K562 (cell line): ENCODE data around the gene TRIM38. TPM values are rescaled to one million over a fixed set of nuclear protein-coding genes. Genes with fewer than 3 reads are reported as not detected.

Experiments
- BRF1 ChIP-seq: IDR thresholded peaks from 3 replicates; pipeline ENCODE4 v1.6.1; 2011; ENCODE audit warnings: borderline replicate concordance, mild to moderate bottlenecking; ENCODE audit not compliant: insufficient read length; ENCODE audit errors: extremely low read depth
- CEBPB ChIP-seq: fragments of 450-650 bp; IDR thresholded peaks from 2 replicates; pipeline ENCODE4 v1.6.1; 2016; ENCODE audit warnings: missing genetic modification characterization, missing compliant biosample characterization
- CHAMP1 ChIP-seq: fragments of 450-650 bp; IDR thresholded peaks from 2 replicates; pipeline ENCODE4 v1.6.1; 2016; ENCODE audit warnings: mild to moderate bottlenecking
- CHD1 ChIP-seq: fragments of 200-600 bp; sonication (generic); IDR thresholded peaks from one replicate; pipeline ENCODE4 v1.6.1; 2012; ENCODE audit warnings: mild to moderate bottlenecking, moderate library complexity, low read length, inconsistent platforms
- HMGXB4 ChIP-seq: sonication (generic); formaldehyde crosslinking; IDR thresholded peaks from 2 replicates; pipeline ENCODE4 v1.8.1; 2023; ENCODE audit warnings: mild to moderate bottlenecking, missing genetic modification reagents
- HSF4 ChIP-seq: fragments of 250-450 bp; sonication (Bioruptor Pico); IDR thresholded peaks from 2 replicates; pipeline ENCODE4 v2.1.2; 2022; ENCODE audit warnings: mild to moderate bottlenecking, moderate library complexity, borderline replicate concordance
- MYBL2 ChIP-seq, 2 experiments: fragments of 450-650 bp in 1 of 2; sonication (generic) in 1 of 2; formaldehyde crosslinking in 1 of 2; IDR thresholded peaks; 2 replicates each; pipeline versions ENCODE4 v1.6.1 to v1.8.1; 2017 to 2022; ENCODE audit warnings: borderline replicate concordance in 1 of 2, inconsistent platforms in 1 of 2, low read depth in 1 of 2, mild to moderate bottlenecking in 1 of 2, missing genetic modification reagents in 1 of 2, moderate library complexity in 1 of 2
- NFYB ChIP-seq: IDR thresholded peaks from 2 replicates; pipeline ENCODE4 v1.6.1; 2011; ENCODE audit warnings: mild to moderate bottlenecking, moderate library complexity; ENCODE audit not compliant: insufficient read length; ENCODE audit errors: extremely low read depth
- NR2C1 ChIP-seq, 2 experiments: fragments of 450-650 bp; IDR thresholded peaks; 2 replicates each; pipeline ENCODE4 v1.6.1; 2017; ENCODE audit warnings: mild to moderate bottlenecking in 2 of 2, antibody characterized with exemption in 1 of 2, inconsistent platforms in 1 of 2, missing compliant biosample characterization in 1 of 2, missing genetic modification characterization in 1 of 2
- PHB ChIP-seq: fragments of 250-450 bp; sonication (Bioruptor Pico); IDR thresholded peaks from 2 replicates; pipeline ENCODE4 v1.5.0; 2021
- RAD21 ChIP-seq, 2 experiments: fragments of 250-450 bp in 1 of 2; fragments of 450-650 bp in 1 of 2; sonication (Bioruptor Pico) in 1 of 2; formaldehyde crosslinking in 1 of 2; IDR thresholded peaks in 1 of 2; conservative IDR thresholded peaks in 1 of 2; 2 replicates each; pipeline versions ENCODE4 v1.4.0 to v1.8.0; 2020 to 2022; ENCODE audit warnings: mild to moderate bottlenecking in 2 of 2, moderate library complexity in 1 of 2
- RAD51 ChIP-seq: fragments of 450-650 bp; IDR thresholded peaks from 2 replicates; pipeline ENCODE4 v1.7.1; 2016; ENCODE audit warnings: low read depth, mild to moderate bottlenecking, borderline replicate concordance
- SAFB2 ChIP-seq: fragments of 200-400 bp; formaldehyde crosslinking; IDR thresholded peaks from 2 replicates; pipeline ENCODE4 v1.6.1; 2018; ENCODE audit warnings: borderline replicate concordance, low read length, low read depth, moderate library complexity; ENCODE audit not compliant: severe bottlenecking
- THRA ChIP-seq: fragments of 450-650 bp; IDR thresholded peaks from 2 replicates; pipeline ENCODE4 v1.6.1; 2017; ENCODE audit warnings: mild to moderate bottlenecking, moderate library complexity
- U2AF2 ChIP-seq: fragments of 200-400 bp; formaldehyde crosslinking; optimal IDR thresholded peaks from 2 replicates; pipeline ENCODE3; 2017; ENCODE audit warnings: low read depth, mild to moderate bottlenecking, low read length
- YBX1 ChIP-seq: fragments of 450-650 bp; IDR thresholded peaks from 2 replicates; pipeline ENCODE4 v1.7.1; 2016; ENCODE audit warnings: mild to moderate bottlenecking
- ZBTB33 ChIP-seq: sonication (generic); formaldehyde crosslinking; IDR thresholded peaks from 2 replicates; pipeline ENCODE4 v1.8.1; 2023; ENCODE audit warnings: mild to moderate bottlenecking, missing genetic modification reagents
- ZNF239 ChIP-seq: fragments of 250-450 bp; sonication (Bioruptor Pico); IDR thresholded peaks from 2 replicates; pipeline ENCODE4 v1.4.0; 2020; ENCODE audit warnings: mild to moderate bottlenecking
- polyA plus RNA-seq, 8 experiments: library from polyadenylated mRNA; depleted of rRNA in 4 of 8; stranded (reverse) in 5 of 8; unstranded in 3 of 8; fragments of >200 nt; fragmentation: Nextera tagmentation in 2 of 8; fragmentation: Illumina TruSeq in 1 of 8; extraction: Ambion mirVana in 2 of 8; extraction: Trizol in 1 of 8; gene quantifications; 2 replicates each; pipeline versions ENCODE4 v1.2.1 to v1.2.3, GENCODE V29; 2011 to 2014; ENCODE audit warnings: inconsistent platforms in 1 of 8, missing spikeins in 1 of 8
- total RNA-seq, 7 experiments: library from RNA; depleted of rRNA in 6 of 7; stranded (reverse); fragments of >200 nt in 6 of 7; fragmentation: Illumina TruSeq in 2 of 7; extraction: Trizol in 2 of 7; gene quantifications; 2 replicates each; pipeline versions ENCODE4 v1.2.1 to v1.2.3, GENCODE V29; 2011 to 2021; ENCODE audit warnings: low replicate concordance in 1 of 7

Gene TRIM38
- total and polyA plus RNA-seq, 9 of the 15 experiments (the other 6 are each of a cell fraction or from before 2014, with no cell fraction given): 1.7 to 6.7 (median 6.3) TPM

DNA sequence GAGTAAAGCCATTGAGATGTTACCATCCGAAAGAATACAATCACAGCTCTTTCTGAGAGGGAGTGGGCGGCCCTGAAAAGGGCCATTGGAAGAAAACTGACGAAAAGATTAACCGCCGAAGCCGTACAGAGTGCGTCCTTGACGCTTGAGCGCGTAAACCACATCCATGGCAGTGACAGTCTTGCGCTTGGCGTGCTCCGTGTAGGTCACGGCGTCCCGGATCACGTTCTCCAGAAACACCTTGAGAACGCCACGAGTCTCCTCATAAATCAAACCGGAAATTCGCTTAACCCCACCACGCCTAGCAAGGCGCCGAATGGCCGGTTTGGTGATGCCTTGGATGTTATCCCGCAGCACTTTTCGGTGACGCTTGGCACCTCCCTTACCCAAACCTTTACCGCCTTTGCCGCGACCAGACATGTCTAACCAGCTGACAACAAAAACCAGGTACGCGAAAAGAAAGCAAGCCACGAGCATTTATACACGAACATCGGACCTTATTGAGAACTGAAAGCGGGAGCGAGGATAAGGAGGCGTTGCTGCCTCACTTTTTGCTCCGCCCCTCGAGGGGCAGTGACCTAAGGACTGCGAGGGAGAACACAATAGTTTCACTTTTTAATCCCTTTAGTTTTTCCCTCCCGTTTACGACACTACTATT is 64.4 kb downstream of the TRIM38 start (continued):
- TF ChIP-seq BRF1: no peak
- peak; percentile 57; the same call in 1 of the 2 replicates for TF ChIP-seq NR2C1 (IDR thresholded peaks at IDR 0.05)
- peak; percentile 54 for TF ChIP-seq NR2C1 (tag; IDR thresholded peaks at IDR 0.05)
- no peak for TF ChIP-seq U2AF2
- peak; percentile 77; the same call in 1 of the 2 replicates for TF ChIP-seq CHAMP1
- TF ChIP-seq MYBL2 (IDR thresholded peaks at IDR 0.05; ENCODE audit: low read depth): peak; percentile 59
- no peak for TF ChIP-seq MYBL2 (CRISPR knock-in tag; IDR thresholded peaks at IDR 0.05; ENCODE audit: borderline replicate concordance)
- no peak; a peak in 3 of 4 replicates for TF ChIP-seq RAD21 (CRISPR knock-in tag; conservative IDR thresholded peaks at IDR 0.05 in 1 of 2, IDR thresholded peaks at IDR 0.05 in 1 of 2)
- TF ChIP-seq NFYB: no peak
- no peak for TF ChIP-seq SAFB2
- peak; percentile 97 for TF ChIP-seq HMGXB4
- no peak for TF ChIP-seq YBX1
- peak; percentile 9; the same call in 1 of the 2 replicates for TF ChIP-seq ZNF239 (CRISPR knock-in tag)
- peak; percentile 99 for TF ChIP-seq CHD1
- peak; percentile 77 for TF ChIP-seq RAD51
- TF ChIP-seq CEBPB (tag): no peak
- TF ChIP-seq THRA: no peak
- TF ChIP-seq ZBTB33: peak; percentile 12
- TF ChIP-seq PHB (CRISPR knock-in tag): peak; percentile 99
- TF ChIP-seq HSF4 (CRISPR knock-in tag): no peak
